ENCODE measurements around the gene NTN1.

Gene NTN1

DNA sequence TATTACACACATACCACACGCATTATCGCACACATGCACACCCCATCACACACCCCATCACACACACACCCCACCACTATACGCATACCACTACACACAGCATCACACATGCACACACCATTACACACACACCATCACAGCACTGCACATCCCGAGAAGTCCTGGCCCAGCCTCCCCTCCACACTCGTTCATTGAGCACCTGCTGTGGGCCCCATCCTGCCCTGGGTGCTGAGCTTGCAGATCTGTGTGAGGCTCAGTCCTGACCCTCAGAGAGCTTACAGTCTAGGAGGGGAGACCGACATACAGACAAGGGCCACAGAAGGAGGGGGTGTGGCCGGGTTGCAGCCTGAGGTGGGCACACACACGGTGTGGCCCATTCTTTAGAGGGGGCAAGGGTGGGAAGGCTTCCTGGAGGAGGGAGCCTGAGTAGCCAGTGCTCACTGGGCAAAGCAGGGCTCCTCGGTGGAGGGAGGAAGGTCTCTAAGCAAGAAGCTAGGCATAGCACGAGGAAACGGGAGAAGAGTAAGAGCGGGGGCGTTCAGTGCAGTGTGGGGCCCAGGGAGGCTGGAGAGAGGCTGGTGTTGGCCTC is 206.6 kb downstream of the NTN1 start:
- Histone ChIP-seq H3K36me3 (ENCODE audit: insufficient read depth, low read length) (no peaks in the 10 kb centered on the region), H3K4me3 (ENCODE audit: low read depth, low read length, poor library complexity, severe bottlenecking) (no peak overlapping the region), H3K4me1 (ENCODE audit: insufficient read depth, low read length, severe bottlenecking) (no peaks in the 10 kb centered on the region), H3K4me2 (ENCODE audit: low read length) (no peak overlapping the region), H3K9ac (ENCODE audit: low read length) (no peak overlapping the region), H4K20me1 (ENCODE audit: insufficient read depth, low read length) (no peaks in the 10 kb centered on the region), H2AFZ (ENCODE audit: low read length) (no peak overlapping the region), H3K27ac (ENCODE audit: low read depth, low read length, poor library complexity, severe bottlenecking) (no peak overlapping the region), H3F3A (ENCODE audit: insufficient read depth, low read length) (no peaks in the 10 kb centered on the region), H3K9me3 (ENCODE audit: low read length) (no peaks in the 10 kb centered on the region), H3K27me3 (ENCODE audit: insufficient read depth, low read length) (no peaks in the 10 kb centered on the region; the same call in 1 of the 2 replicates), H3K9me2 (ENCODE audit: low read depth, low read length) (no peaks in the 10 kb centered on the region), H3K79me2 (ENCODE audit: insufficient read depth, low read length) (no peaks in the 10 kb centered on the region)
- TF ChIP-seq EZH2 (IDR thresholded peaks at IDR 0.05; ENCODE audit: borderline replicate concordance, low read length): no peak
- TF ChIP-seq, protein P1, sequence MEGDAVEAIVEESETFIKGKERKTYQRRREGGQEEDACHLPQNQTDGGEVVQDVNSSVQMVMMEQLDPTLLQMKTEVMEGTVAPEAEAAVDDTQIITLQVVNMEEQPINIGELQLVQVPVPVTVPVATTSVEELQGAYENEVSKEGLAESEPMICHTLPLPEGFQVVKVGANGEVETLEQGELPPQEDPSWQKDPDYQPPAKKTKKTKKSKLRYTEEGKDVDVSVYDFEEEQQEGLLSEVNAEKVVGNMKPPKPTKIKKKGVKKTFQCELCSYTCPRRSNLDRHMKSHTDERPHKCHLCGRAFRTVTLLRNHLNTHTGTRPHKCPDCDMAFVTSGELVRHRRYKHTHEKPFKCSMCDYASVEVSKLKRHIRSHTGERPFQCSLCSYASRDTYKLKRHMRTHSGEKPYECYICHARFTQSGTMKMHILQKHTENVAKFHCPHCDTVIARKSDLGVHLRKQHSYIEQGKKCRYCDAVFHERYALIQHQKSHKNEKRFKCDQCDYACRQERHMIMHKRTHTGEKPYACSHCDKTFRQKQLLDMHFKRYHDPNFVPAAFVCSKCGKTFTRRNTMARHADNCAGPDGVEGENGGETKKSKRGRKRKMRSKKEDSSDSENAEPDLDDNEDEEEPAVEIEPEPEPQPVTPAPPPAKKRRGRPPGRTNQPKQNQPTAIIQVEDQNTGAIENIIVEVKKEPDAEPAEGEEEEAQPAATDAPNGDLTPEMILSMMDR (IDR thresholded peaks at IDR 0.05; ENCODE audit: low read length): no peak

DNA sequence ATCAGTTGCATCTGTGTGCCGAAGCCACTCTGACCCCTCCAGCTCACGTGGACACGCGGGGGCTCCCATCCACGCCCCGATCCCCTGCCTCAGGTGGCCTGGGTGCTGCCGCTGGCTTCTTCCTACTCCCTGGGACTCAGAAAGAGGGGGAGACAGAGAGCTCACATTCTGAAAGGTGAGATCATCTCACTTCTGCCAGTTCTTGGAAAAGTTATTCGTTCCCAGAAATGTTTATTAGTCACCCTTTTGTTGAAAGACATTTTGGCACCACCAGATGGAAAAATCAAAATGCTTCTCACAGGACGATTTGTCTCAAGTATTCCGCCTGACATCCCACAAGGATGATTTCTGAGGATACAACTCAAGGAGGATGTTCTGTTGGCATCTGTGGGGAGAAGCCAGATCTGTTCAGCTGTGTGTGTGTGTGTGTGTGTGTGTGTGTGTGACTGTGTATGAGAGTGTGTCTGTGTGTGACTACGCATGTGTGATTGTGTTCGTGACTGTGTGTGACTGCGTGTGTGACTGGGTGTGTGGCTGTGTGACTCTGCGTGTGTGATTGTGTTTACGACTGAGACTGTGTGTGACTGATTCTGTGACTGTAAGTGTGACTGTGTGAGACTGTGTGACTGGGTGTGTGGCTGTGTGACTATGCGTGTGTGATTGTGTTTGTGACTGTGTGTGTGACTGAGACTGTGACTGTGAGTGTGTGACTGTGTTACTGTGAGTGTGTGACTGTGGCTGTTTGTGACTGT is 207.3 kb downstream of the NTN1 start:
- no peaks in the 10 kb centered on the region; the same call in 1 of the 2 replicates for H3K27me3 ChIP-seq (ENCODE audit: insufficient read depth, low read length)
- no peak overlapping the region for H3K27ac ChIP-seq (ENCODE audit: low read depth, low read length, poor library complexity, severe bottlenecking)

DNA sequence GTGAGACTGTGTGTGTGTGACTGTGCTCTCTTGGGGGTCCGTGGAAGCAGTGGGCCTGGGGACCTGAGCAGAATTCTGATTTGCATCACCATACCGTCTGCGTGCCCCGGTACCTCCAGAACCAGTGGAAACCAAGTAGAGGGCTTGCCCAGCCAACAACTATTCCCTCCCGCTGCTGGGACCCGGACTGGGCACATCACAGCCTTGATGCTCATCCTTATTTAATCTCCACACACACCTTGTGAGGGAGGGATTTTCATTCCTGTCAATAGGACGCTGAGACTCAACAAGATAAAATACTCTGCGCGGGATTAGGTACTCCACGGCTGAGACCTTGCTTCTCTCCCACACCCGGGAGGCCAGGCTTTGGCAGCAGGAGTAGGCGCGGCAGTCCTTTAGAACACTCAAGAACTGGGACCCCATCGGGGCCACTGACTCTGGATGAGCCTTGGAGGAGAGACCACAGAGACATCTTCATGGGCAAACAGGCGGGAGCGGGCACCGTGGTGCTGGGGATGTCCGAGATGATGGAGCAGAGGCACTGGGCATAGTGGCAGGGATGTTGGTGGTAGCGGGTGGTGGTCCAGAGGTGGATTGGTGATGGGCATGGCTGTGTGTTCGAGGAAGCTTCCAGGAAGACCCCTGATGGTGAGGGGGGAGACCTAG is 208.0 kb downstream of the NTN1 start:
- no peak overlapping the region for H2AFZ ChIP-seq (ENCODE audit: low read length)
- H3K4me3 ChIP-seq (ENCODE audit: low read depth, low read length, poor library complexity, severe bottlenecking): no peak overlapping the region
- H3K9me2 ChIP-seq (ENCODE audit: low read depth, low read length): no peaks in the 10 kb centered on the region
- H3F3A ChIP-seq (ENCODE audit: insufficient read depth, low read length): no peaks in the 10 kb centered on the region
- no peak overlapping the region for H3K27ac ChIP-seq (ENCODE audit: low read depth, low read length, poor library complexity, severe bottlenecking)
- H3K4me2 ChIP-seq (ENCODE audit: low read length): no peak overlapping the region
- no peaks in the 10 kb centered on the region; the same call in 1 of the 2 replicates for H3K27me3 ChIP-seq (ENCODE audit: insufficient read depth, low read length)
- no peak overlapping the region for H3K9ac ChIP-seq (ENCODE audit: low read length)
- H3K4me1 ChIP-seq (ENCODE audit: insufficient read depth, low read length, severe bottlenecking): no peaks in the 10 kb centered on the region
- H3K9me3 ChIP-seq (ENCODE audit: low read length): no peaks in the 10 kb centered on the region
- TF ChIP-seq EZH2 (IDR thresholded peaks at IDR 0.05; ENCODE audit: borderline replicate concordance, low read length): no peak
- TF ChIP-seq, protein P1 (IDR thresholded peaks at IDR 0.05; ENCODE audit: low read length): no peak
- H4K20me1 ChIP-seq (ENCODE audit: insufficient read depth, low read length): no peaks in the 10 kb centered on the region
- no peaks in the 10 kb centered on the region for H3K79me2 ChIP-seq (ENCODE audit: insufficient read depth, low read length)
- H3K36me3 ChIP-seq (ENCODE audit: insufficient read depth, low read length): no peaks in the 10 kb centered on the region

More for the DNA sequence above, 207.3 kb downstream of the NTN1 start:
- Histone ChIP-seq H3K4me2 (ENCODE audit: low read length) (no peak overlapping the region), H3K36me3 (ENCODE audit: insufficient read depth, low read length) (no peaks in the 10 kb centered on the region), H4K20me1 (ENCODE audit: insufficient read depth, low read length) (no peaks in the 10 kb centered on the region), H3K79me2 (ENCODE audit: insufficient read depth, low read length) (no peaks in the 10 kb centered on the region), H3K9me2 (ENCODE audit: low read depth, low read length) (no peaks in the 10 kb centered on the region), H2AFZ (ENCODE audit: low read length) (no peak overlapping the region), H3K4me1 (ENCODE audit: insufficient read depth, low read length, severe bottlenecking) (no peaks in the 10 kb centered on the region), H3K9me3 (ENCODE audit: low read length) (no peaks in the 10 kb centered on the region), H3F3A (ENCODE audit: insufficient read depth, low read length) (no peaks in the 10 kb centered on the region), H3K4me3 (ENCODE audit: low read depth, low read length, poor library complexity, severe bottlenecking) (no peak overlapping the region), H3K9ac (ENCODE audit: low read length) (no peak overlapping the region)
- TF ChIP-seq, protein P1 (IDR thresholded peaks at IDR 0.05; ENCODE audit: low read length): no peak
- no peak for TF ChIP-seq EZH2 (IDR thresholded peaks at IDR 0.05; ENCODE audit: borderline replicate concordance, low read length)

All from OCI-LY1 (cell line).